SHP77 (cell line): ENCODE results near the gene EOLA1.
A peak's percentile ranks its signal among the peaks of the same experiment; 100 is the strongest.
"Not testable (repeated sequence)": the region's sequence is repeated elsewhere in the genome, so short reads cannot be mapped to it uniquely, and the experiment has no call there.

Source experiments
- DNase-seq, 2 experiments: peaks; one replicate each; lab custom pipeline; 2025; lab: John Stamatoyannopoulos, UW

The EOLA1 gene

GRCh38 chrX:149540621-149541520 lies at the start of gene EOLA1:
TSS of gene EOLA1 (plus strand) at chrX:149541012. CDS start at chrX:149545631, 4,619 bp downstream.
- DNase-seq = peak; percentile 85 to 86

GRCh38 chrX:149491812-149492211 lies 49.0 kb upstream of the EOLA1 start:
- no peak for DNase-seq

GRCh38 chrX:149493567-149494562 lies 46.9 kb upstream of the EOLA1 start:
- no peak for DNase-seq

- DNase-seq = no peak
These were observed 45.8 kb upstream of the EOLA1 start for GRCh38 chrX:149494844-149495565.

- DNase-seq = no peak
These were observed 45.2 kb upstream of the EOLA1 start for GRCh38 chrX:149495573-149496071.

GRCh38 chrX:149497054-149497453 lies 43.8 kb upstream of the EOLA1 start:
- DNase-seq = no peak

GRCh38 chrX:149497626-149498025 lies 43.2 kb upstream of the EOLA1 start:
- no peak for DNase-seq

GRCh38 chrX:149498767-149499166 lies 42.0 kb upstream of the EOLA1 start:
- no peak for DNase-seq

- DNase-seq = no peak
These were observed 41.0 kb upstream of the EOLA1 start for GRCh38 chrX:149499766-149500165.

- not testable (repeated sequence) for DNase-seq
These were observed 37.9 kb upstream of the EOLA1 start for GRCh38 chrX:149502923-149503322.

- peak; percentile 5 to 17 for DNase-seq
These were observed 37.4 kb upstream of the EOLA1 start for GRCh38 chrX:149503446-149503845.

- DNase-seq = peak; percentile 42 to 57
These were observed 36.4 kb upstream of the EOLA1 start for GRCh38 chrX:149504226-149504914.

- peak; percentile 66 to 85 for DNase-seq
These were observed 35.7 kb upstream of the EOLA1 start, which contains the start of gene IDS for GRCh38 chrX:149504915-149505651. TSS of gene IDS (minus strand) at chrX:149505306. CDS start at chrX:149505137, 169 bp downstream.

- no peak for DNase-seq
These were observed 35.1 kb upstream of the EOLA1 start for GRCh38 chrX:149505671-149506070.

GRCh38 chrX:149506349-149506748 lies 34.5 kb upstream of the EOLA1 start:
- no peak for DNase-seq

GRCh38 chrX:149508467-149508866 lies 32.3 kb upstream of the EOLA1 start:
- DNase-seq = no peak

GRCh38 chrX:149510386-149510785 lies 30.4 kb upstream of the EOLA1 start:
- no peak for DNase-seq

- no peak for DNase-seq
These were observed 29.7 kb upstream of the EOLA1 start for GRCh38 chrX:149511081-149511480.

GRCh38 chrX:149512225-149512885 lies 28.5 kb upstream of the EOLA1 start:
- DNase-seq = peak; percentile 11 to 22
